ENCODE data around the gene KRTAP20-3.

KRTAP20-3 gene

DNA sequence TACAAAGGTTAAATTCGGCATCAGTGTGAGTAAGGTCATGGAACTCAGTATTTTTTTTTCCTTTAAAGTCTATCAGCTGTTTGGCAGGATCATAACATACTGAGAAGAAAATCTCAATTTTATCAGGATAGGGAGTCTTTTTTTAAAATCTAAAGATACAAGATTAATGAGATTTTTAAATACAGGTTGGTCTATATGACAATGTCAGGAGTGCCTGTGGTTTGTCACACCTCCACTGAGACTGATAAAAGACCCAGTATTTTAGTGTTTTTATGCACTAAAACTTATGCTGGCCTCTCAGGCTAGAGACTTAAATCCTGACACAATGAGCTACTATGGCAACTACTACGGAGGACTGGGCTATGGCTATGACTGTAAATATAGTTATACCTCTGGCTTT, at the start of gene KRTAP20-3:
Gene KRTAP20-3, plus strand, starts transcription at position 301 of the 400 bp plus-strand sequence.
- no peak for DNase-seq (ENCODE audit: low read depth in 2 of 2)

DNA sequence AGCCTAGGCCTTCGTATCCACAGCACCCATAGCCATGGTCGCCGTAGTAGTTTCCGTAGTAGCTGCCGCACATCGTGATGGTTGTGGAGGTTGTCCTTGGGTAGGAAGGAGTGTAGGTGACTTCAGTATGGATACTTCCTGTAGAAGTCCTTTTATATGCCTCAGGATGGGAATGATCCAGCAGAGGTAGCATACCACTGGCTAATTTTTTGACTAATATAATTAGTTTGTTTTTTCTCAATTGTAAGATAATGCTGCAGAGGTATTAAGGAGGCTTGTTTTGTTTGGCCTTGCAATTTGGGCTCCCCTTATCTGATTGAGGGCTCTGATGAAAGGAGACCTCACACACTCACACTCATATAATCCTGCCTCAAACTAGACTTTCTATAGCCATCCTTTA, 43.9 kb upstream of the KRTAP20-3 start, which contains the start of gene KRTAP6-2:
Gene KRTAP6-2, minus strand, starts transcription at position 101 of the 400 bp plus-strand sequence. Its CDS starts 28 bp downstream, at position 73.
- no peak for DNase-seq (ENCODE audit: low read depth in 2 of 2)

DNA sequence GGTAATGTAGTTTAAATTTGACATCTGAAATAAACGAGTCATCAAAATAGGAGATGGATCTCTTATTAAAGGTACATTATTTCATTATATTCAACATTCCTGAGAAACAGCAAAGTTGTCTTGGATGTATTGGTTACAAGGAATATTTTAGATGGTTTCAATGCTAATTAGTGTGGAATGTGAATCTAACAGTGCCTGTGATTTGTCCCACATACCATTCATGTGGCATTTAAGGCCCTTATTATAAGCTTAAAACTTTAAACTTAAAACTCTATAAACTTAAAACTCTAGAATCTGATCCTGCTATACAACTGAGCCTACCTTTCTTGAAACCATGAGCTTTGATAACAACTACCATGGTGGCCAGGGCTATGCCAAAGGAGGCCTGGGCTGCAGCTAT, 41.9 kb upstream of the KRTAP20-3 start, which contains the start of gene KRTAP22-1:
Gene KRTAP22-1, plus strand, starts transcription at position 301 of the 400 bp plus-strand sequence.
- no peak for DNase-seq (ENCODE audit: low read depth in 2 of 2)

DNA sequence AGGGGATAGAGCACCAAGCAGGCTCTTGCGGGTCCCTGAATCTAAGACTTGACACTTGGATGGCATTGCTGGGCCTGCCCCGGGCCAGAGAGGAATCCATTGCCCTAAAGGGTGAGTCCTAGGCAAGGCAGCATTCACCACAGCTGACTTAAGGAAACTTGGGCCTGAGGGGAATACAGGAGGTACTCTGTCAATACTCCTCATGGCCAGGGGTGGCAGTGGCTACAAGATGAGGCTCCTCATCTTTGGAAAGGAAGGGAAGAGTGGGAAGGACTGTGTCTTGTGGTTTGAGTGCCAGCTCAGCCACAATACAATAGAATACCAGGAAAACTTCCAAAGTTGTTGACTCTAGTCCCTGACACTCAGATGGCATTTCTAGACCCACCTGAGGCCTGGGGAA, 36.7 kb upstream of the KRTAP20-3 start:
- DNase-seq (ENCODE audit: low read depth in 2 of 2), result no peak

DNA sequence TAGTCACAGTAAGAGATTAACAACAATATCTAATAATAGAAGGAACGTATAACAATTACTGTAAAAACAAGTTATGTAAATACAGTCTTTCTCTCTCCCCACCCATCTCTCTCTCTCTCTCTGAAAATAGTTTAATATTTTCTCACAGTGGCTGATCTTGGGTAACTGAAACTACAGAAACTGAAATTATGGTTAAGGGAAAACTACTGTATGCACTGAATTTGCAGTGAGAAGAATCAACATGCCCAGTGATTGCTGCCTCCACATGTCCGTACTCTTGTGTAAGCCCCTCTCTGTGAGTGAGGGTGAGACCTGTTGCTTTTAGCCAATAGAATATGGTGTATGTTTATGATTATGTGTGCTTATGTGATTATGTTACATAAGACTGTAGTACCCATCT, 30.5 kb upstream of the KRTAP20-3 start:
- no peak for DNase-seq (ENCODE audit: low read depth in 2 of 2)

DNA sequence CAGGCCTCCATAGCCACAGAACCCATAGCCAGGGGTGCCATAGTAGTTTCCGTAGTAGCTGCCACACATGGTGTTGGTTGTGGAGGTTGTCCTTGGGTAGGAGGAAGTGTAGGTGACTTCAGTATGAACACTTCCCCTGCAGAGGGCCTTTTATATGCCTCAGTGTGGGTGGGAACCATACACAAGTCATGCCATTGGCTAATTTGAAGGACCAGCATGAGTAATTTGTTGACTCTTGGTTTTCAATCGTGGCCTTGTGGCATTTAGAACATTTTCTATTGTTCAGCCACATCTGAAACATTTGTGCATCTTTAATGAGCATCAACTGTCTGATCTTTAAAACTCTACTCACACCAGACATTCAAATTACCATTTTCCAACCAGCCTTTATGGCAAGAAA, 28.8 kb upstream of the KRTAP20-3 start, which contains the start of gene KRTAP6-1:
Gene KRTAP6-1, minus strand, starts transcription at position 95 of the 400 bp plus-strand sequence. Its CDS starts 26 bp downstream, at position 69.
- DNase-seq (ENCODE audit: low read depth in 2 of 2), result no peak

DNA sequence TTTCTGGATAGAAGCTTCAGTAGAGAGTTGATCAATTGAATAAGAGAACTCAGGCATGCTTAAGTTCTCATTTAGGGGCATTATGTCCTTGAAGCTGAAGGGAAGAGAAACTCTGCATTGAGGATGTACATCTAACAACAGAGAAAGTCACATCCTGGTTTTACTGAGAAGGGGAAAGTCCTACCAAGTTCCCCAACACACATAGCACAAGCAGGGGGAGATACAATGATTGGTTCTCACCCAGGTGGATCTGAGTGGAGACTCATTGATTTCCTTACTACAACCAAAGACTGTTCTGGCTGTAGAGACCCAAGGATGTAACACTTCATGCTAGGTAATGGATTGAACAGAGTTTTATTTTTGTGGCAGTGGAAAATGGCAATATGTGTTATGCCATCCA, 27.5 kb upstream of the KRTAP20-3 start:
- no peak for DNase-seq (ENCODE audit: low read depth in 2 of 2)

DNA sequence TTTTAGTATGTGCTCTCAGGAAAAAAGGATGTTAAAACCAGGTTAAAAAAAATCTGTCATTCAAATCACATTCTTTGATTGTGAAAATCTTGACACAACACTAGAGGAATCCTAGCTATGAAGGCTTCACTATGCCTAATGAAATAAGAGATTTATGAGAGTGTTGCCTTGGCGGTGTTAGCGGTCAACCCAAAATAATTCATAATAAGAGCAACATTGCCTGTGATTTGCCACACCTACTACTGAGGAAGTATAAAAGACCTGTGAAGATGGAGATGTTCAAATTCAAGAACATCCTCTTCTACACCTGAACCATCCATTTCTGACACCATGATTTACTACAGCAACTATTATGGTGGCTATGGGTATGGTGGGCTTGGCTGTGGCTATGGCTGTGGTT, 26.5 kb upstream of the KRTAP20-3 start, which contains the start of gene KRTAP20-1:
Gene KRTAP20-1, plus strand, starts transcription at position 301 of the 400 bp plus-strand sequence. Its CDS starts 30 bp downstream, at position 331.
- no peak for DNase-seq (ENCODE audit: low read depth in 2 of 2)

DNA sequence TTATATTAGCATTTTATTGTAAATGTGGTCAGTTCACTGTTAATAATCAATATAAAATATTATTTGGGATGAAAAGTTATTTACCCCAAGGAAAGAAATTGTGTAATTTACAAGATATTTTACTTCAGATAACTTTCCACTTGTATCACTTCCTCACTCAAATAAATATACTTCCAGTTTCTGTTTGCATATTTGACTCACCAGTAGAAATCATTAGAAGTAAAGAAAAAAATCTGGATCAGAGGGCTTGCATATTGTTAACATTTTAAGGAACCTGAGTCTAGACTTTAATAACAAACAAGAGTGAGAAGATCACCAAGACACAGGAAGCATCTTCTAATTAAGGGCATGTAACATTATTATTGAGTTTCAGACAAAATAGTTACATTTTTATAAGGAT, 22.6 kb upstream of the KRTAP20-3 start:
- no peak for DNase-seq (ENCODE audit: low read depth in 2 of 2)

DNA sequence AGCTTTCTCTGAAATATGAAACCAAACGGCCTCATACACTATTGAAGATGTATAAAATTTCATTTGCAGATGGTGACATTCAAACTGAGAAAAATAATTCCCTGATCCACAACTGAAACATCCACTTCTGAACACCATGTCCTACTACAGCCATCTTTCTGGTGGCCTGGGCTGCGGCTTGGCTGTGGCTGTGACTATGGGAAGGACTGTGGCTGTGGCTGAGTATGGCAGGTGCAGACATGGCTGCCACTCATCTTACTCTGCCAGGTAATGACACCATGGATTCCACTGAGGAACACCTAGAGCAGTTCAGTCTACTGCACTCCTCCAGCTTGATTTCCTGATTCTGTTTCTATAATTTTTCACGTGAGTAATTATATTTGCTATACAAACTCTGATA, 22.1 kb upstream of the KRTAP20-3 start, which contains the start of gene KRTAP20-4:
Gene KRTAP20-4, plus strand, starts transcription at position 106 of the 400 bp plus-strand sequence.
- DNase-seq (ENCODE audit: low read depth in 2 of 2), result no peak

DNA sequence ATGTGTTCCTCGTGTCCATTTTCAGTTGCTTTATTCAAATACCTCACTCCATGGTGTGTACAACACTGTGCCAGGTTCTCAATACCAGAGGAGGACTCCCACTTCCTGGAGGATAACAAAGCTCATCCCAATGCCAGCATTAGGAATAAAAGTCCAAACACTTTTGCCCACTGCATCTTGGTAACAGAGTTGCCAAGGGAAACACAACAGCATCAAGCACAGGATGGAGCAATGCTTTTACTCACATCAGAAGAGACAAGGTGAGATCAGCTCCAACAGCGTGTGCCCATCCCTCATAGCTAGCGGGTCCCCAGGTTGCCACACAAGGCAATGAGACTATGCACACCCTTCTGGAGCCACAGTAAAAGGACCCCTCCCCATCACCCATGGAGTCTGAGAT, 19.3 kb upstream of the KRTAP20-3 start:
- DNase-seq (ENCODE audit: low read depth in 2 of 2), result no peak

DNA sequence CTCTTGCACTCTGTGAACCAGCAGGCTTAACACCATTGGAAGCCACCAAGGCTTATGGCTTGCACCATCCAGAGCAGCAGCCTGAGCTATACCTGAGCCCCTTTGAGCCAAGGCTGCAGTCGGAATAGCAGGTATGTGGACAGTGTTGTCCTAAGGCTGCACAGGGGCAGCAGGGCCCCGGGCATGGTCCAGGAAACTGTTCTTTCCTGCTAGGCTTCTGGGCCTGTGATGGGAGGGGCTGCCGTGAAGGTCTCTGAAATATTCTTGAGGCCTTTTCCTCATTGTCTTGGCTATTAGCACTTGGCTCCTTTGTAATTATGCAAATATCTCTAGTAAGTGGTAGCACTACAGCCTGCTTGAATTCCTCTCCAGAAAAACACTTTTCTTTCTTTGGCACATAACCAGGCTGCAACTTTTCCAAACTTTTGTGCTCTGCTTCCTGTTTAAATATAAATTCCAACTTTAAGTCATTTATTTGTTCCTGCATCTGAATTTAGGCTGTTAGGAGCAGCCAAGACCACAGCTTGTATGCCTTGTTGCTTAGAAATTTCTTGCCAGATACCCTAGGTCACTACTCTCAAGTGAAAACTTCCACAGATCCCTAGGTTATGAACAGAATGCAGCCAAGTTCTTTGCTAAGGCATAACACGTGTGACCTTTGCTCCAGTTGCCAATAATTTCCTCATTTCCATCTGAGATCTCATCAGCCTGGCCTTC, 17.1 kb upstream of the KRTAP20-3 start:
- DNase-seq (ENCODE audit: low read depth in 2 of 2), result no peak

DNA sequence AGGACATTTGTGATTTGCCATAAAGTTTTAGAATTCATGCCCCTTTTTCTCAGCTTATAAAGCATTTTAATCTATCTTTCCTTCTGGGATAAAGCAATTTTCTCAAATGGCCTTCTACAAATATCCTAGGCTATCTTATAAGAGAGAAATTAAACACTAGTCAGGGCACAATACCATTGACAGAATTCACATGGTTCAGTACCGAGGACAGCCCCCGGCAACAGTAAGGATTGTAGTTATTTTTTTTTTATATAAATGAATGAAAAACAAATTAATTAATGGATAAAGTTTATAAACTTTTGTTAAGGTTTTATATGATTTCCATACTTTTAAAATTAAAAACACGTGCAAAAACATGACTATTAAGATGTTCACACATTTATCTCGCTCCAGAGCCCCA, 14.6 kb upstream of the KRTAP20-3 start:
- DNase-seq (ENCODE audit: low read depth in 2 of 2), result no peak

DNA sequence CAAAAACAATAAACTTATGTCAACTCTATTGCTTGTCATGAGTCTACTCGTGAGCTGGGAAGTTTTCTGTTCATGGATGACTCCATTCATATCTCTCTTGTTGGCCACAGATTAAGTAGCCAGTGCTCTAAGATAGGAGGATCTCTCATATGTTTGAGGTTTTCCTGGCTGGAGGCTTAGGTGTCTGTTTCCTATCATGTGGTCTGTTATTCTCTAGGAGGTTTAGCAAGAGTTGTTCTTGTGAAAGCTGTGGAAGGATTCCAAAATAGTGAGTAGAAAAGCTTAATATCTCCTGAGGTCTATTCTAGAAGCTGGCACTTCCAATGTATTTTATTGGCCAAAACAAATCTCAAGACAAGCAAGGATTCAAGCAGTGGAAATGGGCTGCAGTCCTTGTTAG, 13.5 kb upstream of the KRTAP20-3 start:
- no peak for DNase-seq (ENCODE audit: low read depth in 2 of 2)

DNA sequence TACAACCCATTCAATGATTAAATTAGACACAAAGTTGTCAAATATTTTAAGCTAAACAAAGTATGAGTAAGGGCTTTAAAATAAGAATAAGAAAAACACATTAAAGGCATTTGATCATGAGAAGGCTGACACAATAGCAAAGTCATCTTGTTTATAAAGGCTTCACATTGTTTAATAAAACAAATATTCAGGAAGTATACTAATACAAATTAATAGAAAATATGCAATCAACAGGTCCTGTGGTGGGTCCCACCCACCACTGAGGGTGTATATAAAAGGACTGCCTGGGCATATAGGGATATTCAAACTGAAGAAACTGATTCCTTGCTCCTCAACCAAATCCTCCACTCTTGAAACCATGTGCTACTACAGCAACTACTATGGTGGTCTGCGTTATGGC, 7.8 kb upstream of the KRTAP20-3 start, which contains the start of gene KRTAP20-2:
Gene KRTAP20-2, plus strand, starts transcription at position 301 of the 400 bp plus-strand sequence. Its CDS starts 58 bp downstream, at position 359.
- DNase-seq (ENCODE audit: low read depth in 2 of 2), result no peak

DNA sequence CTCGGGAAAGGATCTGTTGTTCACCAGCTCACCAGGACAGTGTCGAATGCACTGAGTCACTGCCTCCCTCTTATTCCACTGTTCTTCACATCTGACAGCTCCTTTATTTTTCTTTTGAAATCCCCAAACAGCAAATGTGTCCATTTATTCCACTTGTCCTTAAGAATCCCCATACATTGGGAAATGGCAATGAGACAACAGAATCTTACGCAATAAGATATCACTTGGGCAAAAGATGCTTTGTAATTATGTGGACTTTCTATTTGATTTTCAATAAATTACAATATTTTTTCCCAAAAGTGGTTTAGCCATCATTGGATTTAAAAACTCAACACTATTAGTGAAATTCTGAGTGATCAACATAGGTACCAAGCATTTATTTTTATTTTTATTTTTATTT, 4.0 kb upstream of the KRTAP20-3 start:
- no peak for DNase-seq (ENCODE audit: low read depth in 2 of 2)

DNA sequence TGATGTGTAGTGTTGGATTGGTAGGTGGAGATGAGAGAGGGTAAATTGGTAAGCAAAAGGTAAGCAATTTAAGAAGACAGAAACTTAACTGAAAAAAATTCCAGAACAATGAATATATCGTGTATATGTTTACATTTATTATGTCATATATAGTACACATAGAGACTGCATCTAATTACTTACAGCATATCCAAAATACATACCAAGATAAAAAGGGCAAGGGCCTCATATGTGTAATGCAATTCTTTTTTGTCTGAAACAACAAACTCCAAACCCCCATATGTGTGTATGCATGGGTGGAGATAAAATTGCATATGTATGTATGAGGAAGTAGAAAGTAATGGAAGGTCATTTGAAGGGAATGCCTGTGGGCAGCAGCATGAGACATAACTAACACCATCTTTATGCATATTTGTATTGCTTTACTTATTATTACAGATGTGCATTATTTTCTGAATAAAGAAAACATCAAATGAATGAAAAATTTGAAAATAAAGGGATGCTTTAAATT, 4.3 kb downstream of the KRTAP20-3 start:
- no peak for DNase-seq (ENCODE audit: low read depth in 2 of 2)

DNA sequence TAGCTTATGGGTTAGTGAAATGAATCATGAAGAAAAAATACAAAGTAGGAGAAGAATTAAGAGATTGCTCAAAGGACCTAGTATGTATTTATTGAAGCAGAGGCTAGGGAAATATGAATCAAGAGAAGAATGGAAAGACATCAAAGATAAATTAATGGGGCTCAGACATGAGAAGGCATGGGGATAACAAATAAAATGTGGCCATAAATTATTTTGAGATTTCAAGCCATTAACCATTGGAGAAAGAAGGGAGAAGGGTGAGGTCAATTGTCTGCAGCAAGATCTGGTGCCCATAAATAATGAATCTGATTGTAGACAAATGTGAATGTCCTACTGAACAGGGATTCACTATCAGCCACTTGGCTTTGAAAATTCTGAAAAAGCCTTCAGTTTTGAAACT, 10.2 kb downstream of the KRTAP20-3 start:
- no peak for DNase-seq (ENCODE audit: low read depth in 2 of 2)

DNA sequence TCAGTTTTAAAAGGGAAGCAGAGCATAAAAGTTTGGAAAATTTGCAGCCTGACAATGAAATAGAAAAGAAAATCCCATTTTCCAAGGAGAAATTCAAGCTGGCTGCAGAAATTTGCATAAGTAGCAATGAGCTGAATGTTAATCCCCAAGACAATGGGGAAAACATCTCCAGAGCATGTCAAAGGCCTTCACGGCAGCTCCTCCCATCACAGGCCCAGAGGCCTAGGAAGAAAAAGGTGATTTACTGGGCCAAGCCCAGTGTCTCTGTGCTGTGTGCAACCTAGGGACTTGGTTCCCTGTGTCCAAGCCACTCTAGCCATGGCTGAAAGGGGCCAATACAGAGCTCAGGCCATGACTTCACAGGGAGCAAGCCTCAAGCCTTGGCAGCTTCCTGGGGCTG, 26.1 kb downstream of the KRTAP20-3 start:
- no peak for DNase-seq (ENCODE audit: low read depth in 2 of 2)

DNA sequence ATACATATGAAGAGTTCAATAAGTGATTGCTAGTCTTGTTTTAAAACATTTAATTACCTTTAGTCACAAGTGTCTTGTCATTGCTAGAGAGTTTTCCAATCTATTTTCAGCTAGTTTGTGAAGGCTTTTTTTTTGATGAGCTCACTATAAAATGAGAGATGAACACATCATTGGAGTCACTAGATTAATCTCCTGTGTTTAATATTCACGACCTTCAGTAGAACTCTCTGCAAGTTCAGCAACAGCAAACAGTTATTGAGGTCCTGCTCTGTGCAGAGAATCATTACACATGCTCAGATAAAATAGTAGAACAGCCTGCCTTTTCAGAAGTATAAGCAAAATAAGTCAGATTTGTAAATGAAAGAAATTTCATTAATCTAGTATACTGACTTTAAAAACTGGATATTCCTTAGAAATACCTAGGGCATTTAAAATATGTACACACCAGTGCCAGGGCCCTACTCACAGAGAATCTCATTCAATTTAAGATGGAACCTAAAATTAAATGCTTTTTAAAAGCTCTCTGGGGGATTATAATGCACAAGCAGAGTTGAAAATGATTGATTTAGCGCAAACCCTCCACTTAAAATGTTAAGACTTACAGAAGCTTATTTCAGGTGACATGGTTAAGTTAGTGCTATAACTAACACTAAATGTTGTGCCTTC, 30.5 kb downstream of the KRTAP20-3 start:
- no peak for DNase-seq (ENCODE audit: low read depth in 2 of 2)

DNA sequence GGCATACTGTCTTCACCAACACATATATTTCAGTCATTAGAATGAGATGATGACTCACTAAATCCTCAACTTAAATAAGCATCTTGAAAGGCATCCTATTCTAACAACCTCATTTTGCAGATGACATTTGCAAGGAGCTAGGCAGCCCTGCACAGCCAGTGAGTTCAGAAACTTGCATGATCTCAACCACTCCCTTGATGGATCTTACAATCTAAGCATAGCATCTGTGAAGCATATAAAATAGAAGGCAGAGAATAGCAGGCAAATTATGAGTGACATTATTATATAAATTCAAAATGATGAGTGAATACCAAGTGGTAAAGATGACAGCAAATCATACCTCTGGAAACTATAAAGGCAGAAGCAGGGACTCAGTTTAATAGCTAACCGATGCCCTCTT, 31.6 kb downstream of the KRTAP20-3 start:
- no peak for DNase-seq (ENCODE audit: low read depth in 2 of 2)

DNA sequence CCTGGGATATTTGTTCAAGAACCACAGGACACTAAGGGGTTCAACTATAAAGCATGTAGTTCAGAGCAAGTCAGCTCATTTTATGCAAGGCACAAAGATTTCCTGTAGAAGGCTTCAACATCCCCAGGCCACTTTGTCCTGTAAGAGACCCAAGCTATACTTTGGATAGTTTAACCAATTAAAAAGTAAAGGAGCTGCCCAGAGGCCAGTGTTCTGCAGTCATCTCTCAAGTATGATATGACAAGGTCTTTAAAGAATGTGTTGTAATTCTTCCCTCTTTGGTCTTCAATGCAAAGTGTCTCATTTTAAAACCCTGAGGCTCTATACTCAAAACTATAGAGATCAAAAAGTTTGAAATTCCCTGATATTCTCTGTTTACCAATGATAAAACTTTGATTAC, 34.1 kb downstream of the KRTAP20-3 start:
- no peak for DNase-seq (ENCODE audit: low read depth in 2 of 2)

DNA sequence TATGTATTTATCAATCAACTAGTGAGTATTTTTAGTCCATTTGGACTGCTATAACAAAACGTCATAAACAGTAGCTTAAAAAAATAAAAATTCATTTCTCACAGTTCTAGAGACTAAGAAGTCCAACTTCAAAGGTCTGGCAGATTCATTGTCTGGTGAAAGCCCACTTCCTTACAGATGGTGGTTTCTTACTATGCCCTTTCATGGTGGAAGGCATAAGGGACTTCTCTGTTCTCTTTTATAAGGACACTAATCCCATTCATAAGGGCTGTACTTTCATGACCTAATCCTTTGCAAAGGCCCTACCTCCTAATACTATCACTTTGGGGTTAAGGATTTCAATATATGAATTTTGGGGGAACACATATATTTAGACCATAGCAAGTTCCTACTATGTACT, 37.9 kb downstream of the KRTAP20-3 start:
- no peak for DNase-seq (ENCODE audit: low read depth in 2 of 2)
